ENCODE data around the gene PRG2.
"Not testable (repeated sequence)": the region's sequence is repeated elsewhere in the genome, so short reads cannot be mapped to it uniquely, and the experiment has no call there.

PRG2 gene

DNA sequence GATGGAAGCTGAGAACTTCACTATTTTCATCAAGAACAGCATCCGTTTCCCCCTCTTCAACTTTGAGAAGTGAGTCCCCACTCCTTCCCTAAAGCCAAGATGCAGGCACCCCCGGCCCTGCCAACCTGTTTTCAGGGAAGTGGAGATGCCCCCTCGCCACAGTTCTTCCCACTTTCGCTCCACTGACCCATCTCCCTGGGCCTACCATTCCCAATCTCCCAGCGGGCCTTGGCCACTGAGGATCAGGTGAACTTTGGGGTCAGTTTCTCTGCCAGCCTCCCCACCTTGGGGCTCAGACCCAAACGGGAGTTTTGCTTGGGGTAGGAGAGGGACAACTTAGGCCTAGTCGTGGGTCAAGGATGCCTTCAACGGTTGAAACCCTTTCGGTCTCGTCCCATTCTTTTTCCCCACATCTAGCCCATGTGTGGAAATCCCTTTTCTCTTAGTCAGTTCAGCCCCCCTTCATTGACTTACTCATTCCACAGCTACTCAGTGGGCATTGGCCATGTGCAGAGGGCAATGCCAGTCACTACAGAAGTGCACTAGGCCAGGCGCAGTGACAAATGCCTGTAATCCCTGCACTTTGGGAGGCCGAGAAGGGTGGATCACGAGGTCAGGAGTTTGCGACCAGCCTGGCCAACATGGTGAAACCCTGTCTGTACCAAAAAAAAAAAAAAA is 41.7 kb downstream of the PRG2 start:
- DNase-seq (ENCODE audit: low read depth, low spot score), result no peak

- DNase-seq (ENCODE audit: low read depth, low spot score), result no peak
Observed at GRCh38 chr11:57348052-57348451, 42.4 kb downstream of the PRG2 start.

- no peak for DNase-seq (ENCODE audit: low read depth, low spot score)
Observed at GRCh38 chr11:57347336-57347735, 43.1 kb downstream of the PRG2 start.

- DNase-seq (ENCODE audit: low read depth, low spot score), result peak; percentile 83
Observed at GRCh38 chr11:57345555-57346211, 44.8 kb downstream of the PRG2 start.

DNA sequence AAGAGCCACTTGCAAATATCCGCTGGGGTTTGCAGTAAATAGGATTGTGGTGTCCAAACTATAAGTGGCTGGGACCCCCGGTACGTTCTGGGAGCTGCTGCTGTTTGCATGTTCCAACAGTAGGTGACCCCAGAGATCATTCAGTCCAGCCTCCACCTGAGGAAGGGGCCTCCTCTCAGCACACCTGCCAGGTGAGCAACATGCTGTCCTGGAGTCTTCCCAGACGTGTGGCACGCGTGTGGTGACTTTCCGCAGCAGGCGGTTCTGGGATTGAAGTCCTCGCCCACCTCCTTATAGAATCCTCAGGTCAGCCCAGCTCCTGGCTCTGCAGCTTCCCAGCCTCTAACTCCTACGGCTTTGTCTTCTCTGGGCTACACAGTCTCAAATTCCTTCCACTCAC is 45.6 kb downstream of the PRG2 start:
- DNase-seq (ENCODE audit: low read depth, low spot score), result no peak

GRCh38 chr11:57343825-57344224 is 46.6 kb downstream of the PRG2 start:
- DNase-seq (ENCODE audit: low read depth, low spot score), result peak; percentile 29

GRCh38 chr11:57342702-57343101 is 47.7 kb downstream of the PRG2 start:
- DNase-seq (ENCODE audit: low read depth, low spot score), result no peak

- no peak for DNase-seq (ENCODE audit: low read depth, low spot score)
Observed at GRCh38 chr11:57341250-57341808, 49.1 kb downstream of the PRG2 start.

DNA sequence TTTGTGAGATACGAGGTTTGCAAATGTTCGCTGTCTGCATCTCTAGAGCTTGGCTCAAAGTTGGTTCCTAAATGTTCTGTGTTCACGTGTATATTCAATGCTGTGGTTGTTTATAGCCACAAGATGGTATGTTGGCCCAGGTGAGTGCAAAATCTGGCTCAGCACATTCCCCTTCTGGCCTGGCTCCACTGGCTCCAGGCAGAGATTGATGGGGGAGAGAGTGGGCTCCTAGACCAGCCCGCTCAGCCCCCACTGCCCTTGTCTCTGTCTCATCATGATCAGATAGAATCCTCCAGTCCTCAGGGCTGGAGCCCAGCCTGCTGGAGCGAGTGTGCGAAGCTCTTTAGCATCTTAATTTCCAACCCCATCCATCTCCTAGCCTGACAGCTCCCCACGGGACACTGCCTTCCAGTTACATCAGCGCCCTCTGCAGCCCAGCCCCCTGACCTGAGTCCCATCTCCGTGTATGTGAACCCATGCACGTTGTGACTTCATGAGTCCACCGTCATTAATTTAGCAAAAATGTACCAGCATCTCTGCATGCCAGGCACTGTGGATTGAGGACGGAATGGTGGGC is 50.3 kb downstream of the PRG2 start:
- DNase-seq (ENCODE audit: low read depth, low spot score), result peak; percentile 95

DNA sequence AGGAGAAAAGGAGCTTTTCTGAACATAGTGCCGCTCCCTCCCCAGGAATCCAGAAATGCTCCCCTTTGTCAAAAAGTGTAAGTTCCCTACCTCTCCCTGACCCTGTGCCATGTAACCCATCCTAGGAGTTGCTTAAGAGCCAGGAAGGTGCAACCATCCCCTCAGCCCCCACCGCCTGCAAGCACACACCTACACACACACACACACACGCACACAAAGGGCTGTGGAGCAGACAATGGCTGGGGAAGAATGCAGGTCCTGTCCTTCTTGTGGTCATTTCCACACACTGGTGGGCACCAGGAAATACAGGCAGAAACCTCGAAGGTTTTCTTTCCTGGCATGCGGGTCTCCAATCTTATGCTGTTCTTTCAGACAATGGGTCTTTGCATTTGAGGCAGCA is 51.1 kb downstream of the PRG2 start:
- DNase-seq (ENCODE audit: low read depth, low spot score), result no peak

- DNase-seq (ENCODE audit: low read depth, low spot score), result no peak
Observed at GRCh38 chr11:57338142-57338541, 52.3 kb downstream of the PRG2 start, which contains the start of gene P2RX3. TSS of gene P2RX3 (plus strand) at chr11:57338352. CDS start at chr11:57338551, 199 bp downstream.

GRCh38 chr11:57336856-57337255 is 53.6 kb downstream of the PRG2 start:
- not testable (repeated sequence) for DNase-seq (ENCODE audit: low read depth, low spot score)

Measured in ELF-1 (cell line).